HG03097 (cell line): ENCODE results near the gene DMRTB1.
"Not testable (repeated sequence)": the region's sequence is repeated elsewhere in the genome, so short reads cannot be mapped to it uniquely, and the experiment has no call there.

ENCODE experiments used
- ATAC-seq: cut with Tn5 transposase; IDR thresholded peaks from one replicate; pipeline ENCODE4 v1.9.1; 2021; ENCODE audit not compliant: unreplicated experiment, low FRiP score

Gene DMRTB1

GRCh38 chr1:53434405-53435007 lies 24.7 kb upstream of the DMRTB1 start:
- ATAC-seq, result not testable (repeated sequence)

GRCh38 chr1:53435151-53435550 lies 24.0 kb upstream of the DMRTB1 start:
- ATAC-seq, result no peak

GRCh38 chr1:53438427-53439336 lies 20.5 kb upstream of the DMRTB1 start:
- ATAC-seq, result no peak

- no peak for ATAC-seq
Observed at GRCh38 chr1:53439337-53440207, 19.6 kb upstream of the DMRTB1 start.

GRCh38 chr1:53440633-53441032 lies 18.6 kb upstream of the DMRTB1 start:
- no peak for ATAC-seq

GRCh38 chr1:53442299-53442698 lies 16.9 kb upstream of the DMRTB1 start:
- ATAC-seq, result no peak

- no peak for ATAC-seq
Observed at GRCh38 chr1:53446051-53446450, 13.1 kb upstream of the DMRTB1 start.

GRCh38 chr1:53447413-53447812 lies 11.8 kb upstream of the DMRTB1 start:
- no peak for ATAC-seq

- ATAC-seq, result no peak
Observed at GRCh38 chr1:53448241-53448841, 10.9 kb upstream of the DMRTB1 start.

- ATAC-seq, result no peak
Observed at GRCh38 chr1:53449021-53449420, 10.2 kb upstream of the DMRTB1 start.

- ATAC-seq, result no peak
Observed at GRCh38 chr1:53449693-53450092, 9.5 kb upstream of the DMRTB1 start.

- no peak for ATAC-seq
Observed at GRCh38 chr1:53450225-53450624, 9.0 kb upstream of the DMRTB1 start.

GRCh38 chr1:53454019-53454418 lies 5.2 kb upstream of the DMRTB1 start:
- no peak for ATAC-seq

GRCh38 chr1:53455364-53455991 lies 3.7 kb upstream of the DMRTB1 start:
- ATAC-seq, result no peak

- ATAC-seq, result no peak
Observed at GRCh38 chr1:53458634-53459033, 565 bp upstream of the DMRTB1 start.

- no peak for ATAC-seq
Observed at GRCh38 chr1:53460211-53460634, 1.0 kb downstream of the DMRTB1 start.

GRCh38 chr1:53460666-53461322 lies 1.6 kb downstream of the DMRTB1 start:
- ATAC-seq, result no peak

- ATAC-seq, result no peak
Observed at GRCh38 chr1:53461323-53462044, 2.3 kb downstream of the DMRTB1 start.

GRCh38 chr1:53462193-53462592 lies 3.0 kb downstream of the DMRTB1 start:
- no peak for ATAC-seq
